NCI-H146 (cell line): ENCODE data around the gene RHBDL1.

Experiments
- DNase-seq: peaks from one replicate; lab custom pipeline; 2025; lab: John Stamatoyannopoulos, UW

RHBDL1 gene

DNA sequence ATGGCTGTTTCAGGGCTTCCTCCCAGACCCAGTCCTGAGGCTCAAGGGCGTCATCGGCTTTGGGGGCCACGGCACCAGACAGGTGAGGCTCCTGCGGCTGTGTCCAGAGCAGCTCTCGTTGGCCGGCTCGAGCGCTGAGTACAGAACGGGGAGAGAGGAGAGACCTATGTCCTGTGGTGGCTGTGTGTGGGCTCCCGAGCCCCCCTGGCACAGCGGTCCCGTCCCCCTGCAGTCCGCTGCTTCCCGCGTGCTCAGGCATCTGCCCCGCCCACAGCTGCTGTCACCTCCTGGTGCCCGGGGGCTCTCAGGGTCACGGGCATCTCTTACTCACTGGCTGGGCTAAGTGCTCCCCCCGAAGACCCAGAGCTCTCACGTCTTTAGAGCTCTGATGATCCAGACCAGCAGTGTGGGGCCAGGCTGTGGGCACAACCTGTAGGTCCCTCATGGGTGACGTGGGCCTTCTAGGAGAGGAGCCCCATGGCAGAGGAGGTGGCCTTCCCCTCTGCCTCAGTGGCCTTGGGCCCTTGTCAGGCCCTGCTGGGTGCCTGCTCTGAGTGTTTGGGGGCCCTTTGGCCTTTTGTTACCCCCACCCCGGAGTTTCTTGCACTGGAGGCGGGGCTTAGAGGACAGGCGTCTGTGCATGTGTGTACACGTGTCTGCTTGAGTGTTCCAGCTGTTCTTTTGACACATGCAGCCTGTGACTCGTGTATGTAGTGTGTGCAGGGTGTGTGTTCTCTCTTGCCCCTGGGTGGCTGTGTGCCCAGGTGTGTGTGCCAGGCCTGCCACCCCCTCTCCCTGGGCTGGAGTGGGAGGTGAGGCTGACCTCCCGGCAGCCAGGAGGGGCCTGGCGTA lies 22.8 kb upstream of the RHBDL1 start:
- DNase-seq: no peak

DNA sequence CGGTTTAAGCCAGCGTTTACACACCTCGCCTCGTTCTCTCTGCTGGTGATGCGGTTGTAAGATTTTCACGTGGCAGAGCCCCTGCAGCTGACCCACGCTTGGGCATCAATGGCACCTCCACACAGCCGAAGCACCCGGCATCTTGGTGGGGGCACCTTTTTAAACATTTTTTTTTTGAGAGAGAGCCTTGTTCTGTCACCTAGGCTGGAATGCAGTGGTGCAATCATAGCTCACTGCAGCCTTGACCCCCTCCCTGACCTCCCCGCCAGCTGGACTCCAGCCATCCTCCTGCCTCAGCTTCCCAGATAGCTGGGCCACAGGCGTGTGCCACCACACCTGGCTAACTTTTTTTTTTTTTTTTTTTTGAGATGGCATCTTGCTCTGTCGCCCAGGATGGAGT lies 21.4 kb upstream of the RHBDL1 start:
- DNase-seq: no peak

DNA sequence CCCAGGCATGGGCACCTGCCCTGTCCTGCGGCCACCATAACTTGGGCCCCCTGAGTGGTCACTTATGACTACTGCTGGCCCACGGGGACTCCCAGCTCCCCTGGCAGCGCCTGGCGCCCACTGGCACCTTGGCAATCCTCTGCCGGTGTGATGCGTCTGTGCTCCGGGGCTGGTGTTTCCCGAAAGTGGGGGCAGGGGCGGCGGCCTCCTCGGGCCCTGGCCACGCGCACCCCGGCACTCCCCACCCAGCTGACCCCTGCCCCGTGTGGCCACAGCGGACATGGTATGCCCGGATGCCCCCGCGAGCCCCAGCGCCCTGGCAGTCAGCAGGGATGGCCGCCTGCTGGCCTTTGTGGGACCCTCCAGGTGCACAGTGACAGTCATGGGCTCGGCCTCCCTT lies 18.0 kb upstream of the RHBDL1 start:
- no peak for DNase-seq

DNA sequence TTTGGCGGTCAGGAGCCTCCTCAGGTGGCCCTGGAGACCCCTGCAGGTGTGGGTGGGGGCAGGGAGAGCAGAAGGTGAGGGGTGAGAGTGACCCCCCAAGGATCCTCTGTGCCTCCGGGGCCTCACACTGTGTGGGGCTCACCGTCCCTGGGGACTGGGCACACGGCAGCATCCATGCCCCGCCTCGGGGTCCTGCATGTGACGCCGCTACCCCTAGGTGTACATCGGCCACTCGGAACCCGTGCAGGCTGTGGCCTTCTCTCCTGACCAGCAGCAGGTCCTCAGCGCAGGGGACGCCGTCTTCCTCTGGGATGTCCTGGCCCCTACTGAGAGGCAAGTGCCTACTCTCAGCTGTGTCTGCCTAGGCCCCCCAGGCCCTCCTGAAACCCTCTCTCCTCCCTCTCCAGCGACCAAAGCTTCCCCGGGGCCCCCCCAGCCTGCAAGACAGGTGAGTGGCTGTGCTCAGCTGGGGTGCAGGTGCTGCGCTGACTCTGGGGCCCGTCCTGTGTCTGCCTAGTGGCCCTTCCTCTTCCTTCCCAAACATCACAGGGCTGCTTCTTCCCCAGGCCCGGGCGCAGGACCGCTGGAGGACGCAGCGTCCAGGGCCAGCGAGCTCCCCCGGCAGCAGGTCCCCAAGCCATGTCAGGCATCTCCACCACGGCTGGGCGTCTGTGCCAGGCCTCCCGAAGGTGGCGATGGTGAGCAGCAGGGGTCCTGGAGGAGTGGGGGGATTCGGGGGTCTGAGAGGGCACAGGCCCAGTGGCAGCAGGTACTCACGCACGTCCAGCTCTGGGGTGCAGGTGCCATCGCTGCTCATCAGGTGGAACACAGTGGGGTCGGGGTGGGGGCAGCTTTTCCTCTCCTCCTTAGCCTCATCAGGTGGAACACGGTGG lies 16.5 kb upstream of the RHBDL1 start:
- DNase-seq: no peak

DNA sequence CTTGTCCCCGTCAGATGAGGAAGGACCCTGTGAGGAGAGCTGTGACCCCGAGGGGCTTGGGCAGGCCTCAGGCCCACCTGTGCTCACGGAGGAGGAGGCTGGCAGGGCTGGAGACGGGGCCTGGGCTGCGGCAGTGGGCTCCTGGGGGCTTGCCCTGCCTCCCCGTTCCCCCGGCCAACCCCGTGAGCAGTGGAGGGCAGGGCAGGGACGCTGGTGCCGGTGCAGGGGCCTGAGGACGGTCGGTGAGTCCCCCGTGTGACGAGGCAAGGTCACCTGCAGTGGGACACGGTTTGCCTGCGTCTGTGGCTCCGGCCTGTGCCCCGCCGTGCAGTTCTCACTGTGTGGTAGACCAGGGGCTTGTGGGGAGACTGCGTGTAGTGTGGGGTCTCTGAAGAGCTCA lies 15.9 kb upstream of the RHBDL1 start:
- DNase-seq: no peak

DNA sequence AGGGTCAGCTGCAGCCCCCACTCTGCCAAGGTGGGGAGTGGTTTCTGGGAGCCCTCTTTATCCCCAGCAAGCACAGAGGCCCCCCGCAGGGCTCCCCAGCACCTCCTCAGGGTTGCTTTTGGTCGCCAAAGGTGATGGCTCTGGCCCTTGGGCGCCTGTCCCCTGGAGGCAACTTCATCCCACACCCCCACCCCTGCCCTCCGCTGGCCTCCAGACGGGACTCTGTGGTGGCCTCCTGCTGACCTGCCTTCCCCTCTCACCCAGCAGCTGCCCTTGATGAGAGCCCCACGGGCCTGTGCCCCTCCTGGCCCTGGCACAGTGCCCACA lies 15.4 kb upstream of the RHBDL1 start:
- no peak for DNase-seq

DNA sequence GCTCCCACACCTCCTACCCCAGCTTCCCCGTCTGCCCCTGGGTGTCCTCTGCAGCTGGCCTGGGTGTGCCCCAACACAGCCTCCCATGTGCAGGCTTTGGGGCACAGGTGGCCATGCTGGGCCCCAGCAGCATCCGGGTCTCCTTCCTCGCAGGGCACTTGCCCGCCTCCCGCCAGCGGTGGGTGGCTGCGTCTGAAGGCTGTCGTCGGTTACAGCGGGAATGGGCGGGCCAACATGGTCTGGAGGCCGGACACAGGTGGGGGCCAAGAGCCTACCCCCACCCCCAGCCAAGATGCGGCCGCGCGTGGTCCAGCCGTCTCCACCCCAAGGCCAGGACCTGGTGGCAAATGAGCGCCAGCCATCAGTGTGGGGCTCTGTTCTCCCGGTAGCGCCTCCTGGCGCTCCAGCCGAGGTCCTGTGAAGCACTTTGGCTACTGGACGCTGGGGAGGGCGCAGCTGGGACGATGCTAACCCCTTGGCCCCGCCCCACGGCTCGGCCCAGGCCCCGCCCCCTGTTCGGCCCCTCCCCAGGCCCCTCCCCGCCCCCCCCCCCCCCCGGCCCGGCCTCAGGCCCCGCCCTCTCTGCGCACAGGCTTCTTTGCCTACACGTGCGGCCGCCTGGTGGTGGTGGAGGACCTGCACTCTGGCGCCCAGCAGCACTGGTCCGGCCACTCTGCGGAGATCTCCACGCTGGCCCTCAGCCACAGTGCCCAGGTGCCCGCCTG lies 14.8 kb upstream of the RHBDL1 start:
- peak; percentile 31 for DNase-seq

DNA sequence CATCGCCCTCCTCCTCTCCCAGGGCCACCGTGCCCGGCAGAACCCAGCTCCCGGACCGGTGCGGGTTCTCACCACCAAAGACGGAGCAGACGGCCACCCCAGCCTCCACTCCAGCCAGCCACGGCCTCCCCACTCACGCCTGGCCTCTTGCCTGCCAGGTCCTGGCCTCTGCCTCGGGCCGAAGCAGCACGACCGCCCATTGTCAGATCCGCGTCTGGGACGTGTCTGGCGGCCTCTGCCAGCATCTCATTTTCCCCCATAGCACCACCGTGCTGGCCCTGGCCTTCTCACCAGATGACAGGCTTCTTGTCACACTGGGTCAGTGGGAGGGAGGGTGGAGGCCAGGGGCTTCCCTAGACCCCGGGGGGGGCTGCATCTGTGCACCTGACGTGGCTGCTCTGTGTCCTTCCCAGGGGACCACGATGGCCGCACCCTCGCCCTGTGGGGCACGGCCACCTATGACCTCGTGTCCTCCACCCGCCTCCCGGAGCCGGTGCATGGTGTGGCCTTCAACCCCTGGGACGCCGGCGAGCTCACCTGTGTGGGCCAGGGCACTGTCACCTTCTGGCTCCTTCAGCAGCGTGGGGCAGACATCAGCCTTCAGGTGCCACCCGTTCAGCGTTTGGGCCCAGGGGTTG lies 14.2 kb upstream of the RHBDL1 start:
- no peak for DNase-seq

DNA sequence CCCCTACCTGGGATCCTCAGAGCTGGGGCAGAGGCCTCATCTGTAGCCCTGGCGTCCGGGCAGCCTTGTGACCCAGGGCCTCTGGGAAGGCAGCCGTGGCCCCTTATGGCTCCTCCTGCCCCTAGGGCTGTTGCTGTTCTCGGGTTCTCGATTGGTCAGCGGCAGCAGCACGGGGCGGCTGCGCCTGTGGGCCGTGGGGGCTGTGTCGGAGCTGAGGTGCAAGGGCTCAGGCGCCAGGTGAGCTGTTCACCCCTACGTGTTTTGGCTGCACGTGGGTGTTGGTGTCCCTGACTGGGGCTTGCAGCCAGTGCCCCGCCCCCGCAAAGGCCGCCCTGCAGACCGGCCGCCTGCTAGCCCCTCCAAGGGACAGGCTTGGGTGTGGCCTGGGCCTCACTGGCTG lies 13.4 kb upstream of the RHBDL1 start:
- no peak for DNase-seq

DNA sequence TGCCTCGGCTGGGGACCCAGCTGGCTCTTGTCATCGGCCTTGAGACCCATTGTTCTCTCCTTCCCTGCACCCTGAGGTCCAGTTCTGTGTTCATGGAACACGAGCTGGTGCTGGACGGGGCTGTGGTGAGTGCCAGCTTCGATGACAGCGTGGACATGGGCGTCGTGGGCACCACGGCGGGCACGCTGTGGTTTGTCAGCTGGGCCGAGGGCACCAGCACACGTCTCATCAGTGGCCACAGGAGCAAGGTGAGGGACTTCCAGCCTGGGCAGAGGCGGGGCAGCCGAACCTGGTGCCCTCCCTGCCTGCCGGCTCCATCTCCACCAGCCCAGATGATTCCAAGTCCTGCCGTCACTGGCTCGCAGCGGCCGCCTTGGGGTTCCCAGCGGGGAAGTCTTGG lies 12.9 kb upstream of the RHBDL1 start:
- no peak for DNase-seq

DNA sequence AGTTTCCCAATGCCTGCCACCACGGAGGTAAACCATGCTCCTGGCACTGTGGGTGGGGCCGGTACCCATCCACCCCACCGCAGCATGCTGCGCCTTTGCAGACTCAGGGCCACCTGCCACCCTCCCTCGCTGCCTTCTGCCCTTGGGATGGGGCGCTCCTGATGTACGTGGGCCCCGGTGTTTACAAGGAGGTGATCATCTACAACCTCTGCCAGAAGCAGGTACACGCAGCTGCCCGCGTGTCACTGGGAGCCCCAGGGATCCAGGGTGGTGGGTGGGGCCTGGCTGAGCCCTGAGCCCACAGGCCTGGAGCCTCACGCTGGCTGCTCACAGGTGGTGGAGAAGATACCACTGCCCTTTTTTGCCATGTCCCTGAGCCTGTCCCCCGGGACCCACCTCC lies 8.9 kb upstream of the RHBDL1 start:
- no peak for DNase-seq

DNA sequence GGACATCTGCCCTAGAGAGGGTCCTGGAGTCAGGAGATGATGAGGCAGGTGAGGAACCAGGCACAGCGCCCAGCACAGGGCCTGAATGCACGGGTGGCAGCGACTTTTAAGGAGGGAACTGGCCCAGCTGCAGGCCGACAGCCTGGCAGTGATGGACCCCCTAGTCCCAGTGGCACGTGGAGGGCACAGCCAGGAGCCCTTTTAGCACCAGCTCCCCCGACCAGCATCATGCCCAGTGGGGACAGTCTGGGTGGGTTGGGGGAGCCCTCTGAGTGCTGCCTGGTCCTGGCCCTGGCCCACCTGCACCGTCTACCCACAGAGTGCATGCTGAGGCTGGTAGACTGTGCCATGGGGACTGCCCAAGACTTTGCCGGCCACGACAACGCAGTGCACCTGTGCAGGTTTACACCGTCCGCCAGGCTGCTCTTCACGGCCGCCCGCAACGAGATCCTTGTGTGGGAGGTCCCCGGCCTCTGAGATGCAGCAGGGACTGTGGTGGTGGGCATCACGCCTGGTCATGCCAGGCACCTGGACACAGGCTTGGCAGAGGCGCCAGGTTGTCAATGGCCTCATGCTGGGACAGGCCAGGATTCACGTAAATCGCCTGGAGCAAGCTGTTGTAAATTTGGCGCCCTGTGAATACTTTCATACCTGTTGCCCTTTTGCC lies 8.2 kb upstream of the RHBDL1 start:
- DNase-seq: no peak

DNA sequence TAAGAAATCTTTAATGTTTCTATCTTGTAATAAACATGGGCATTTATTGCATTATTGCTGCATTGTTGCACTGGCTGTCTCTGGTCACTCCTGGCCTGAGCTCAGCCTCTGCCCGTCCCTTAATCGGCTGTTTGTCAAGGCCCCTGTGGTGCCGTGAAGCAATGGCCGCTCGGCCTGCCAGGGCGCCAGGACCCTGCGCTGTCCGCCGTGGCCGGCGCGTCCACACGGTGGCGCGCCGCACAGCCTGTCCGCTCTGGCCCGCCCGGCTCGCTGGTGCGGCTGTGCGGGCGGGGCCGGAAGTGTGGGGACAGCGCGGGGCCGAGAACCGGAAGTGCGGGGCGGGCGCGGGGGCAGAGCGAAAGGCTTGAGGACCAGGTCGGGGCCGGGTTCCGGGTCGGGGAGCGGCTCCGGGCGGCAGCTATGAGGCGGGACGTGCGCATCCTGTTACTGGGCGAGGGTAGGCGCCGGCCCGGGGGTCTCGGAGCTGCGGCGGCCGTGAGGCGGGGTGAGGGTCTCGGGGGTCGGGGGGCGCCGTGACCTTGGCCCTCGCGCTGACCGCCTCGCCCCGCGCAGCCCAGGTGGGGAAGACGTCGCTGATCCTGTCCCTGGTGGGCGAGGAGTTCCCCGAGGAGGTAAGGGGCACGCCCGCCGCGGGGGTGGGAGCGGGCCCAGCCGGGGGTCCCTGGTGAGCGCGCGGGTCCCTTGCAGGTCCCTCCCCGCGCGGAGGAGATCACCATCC lies 7.5 kb upstream of the RHBDL1 start, which contains the start of gene RHOT2:
Gene RHOT2, plus strand, starts transcription at position 353 of the 739 bp plus-strand sequence. Its CDS starts 68 bp downstream, at position 421.
- peak; percentile 95 for DNase-seq

DNA sequence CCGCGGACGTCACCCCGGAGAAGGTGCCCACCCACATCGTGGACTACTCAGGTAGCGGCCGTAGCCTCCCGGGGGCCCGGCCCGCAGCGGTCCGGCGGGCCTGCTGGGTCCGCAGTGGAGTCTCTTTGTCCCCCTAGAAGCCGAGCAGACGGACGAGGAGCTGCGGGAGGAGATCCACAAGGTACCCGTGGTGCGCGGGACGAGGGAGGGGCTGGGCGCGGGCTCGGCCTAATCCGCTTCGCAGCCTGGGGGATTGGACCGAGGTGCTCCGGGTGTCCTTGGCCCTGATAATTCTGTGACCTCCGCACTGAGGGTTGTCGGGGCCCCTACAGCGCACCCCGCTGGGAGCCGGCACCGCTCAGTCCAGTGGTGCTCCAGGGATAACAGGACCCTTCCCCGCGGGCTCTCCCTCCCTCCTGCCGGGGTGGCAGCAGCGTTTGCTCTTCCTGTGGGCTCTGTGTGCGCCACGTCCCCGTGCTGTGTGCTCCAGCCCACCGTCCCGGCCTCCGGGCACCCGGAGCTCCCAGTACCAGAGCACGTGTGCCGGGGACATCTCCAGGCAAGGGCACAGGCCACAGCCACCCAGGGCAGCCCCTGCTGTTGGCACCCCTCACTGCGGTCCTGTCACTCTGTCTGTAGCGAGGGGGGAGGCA lies 6.8 kb upstream of the RHBDL1 start:
- peak; percentile 50 for DNase-seq

DNA sequence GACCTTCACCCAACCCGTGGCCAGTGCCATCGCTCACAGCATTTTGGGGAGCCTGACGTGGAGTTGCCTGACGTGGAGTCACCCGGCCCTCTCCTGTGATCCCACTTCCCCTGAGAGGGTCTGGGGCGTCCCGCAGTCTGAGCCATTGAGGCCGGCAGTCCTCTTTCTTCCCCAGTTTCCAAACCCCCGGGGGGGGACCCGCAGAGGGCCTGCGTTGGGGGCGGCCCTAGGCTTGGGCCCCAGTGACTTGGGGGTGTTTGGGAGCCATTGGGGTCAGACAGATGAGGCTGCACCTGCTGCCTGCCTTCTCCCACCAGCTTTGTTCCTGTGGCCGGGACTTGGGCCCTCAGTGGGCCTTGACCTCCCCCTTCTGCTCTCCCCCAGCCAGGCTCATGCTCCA lies 5.8 kb upstream of the RHBDL1 start:
- no peak for DNase-seq

DNA sequence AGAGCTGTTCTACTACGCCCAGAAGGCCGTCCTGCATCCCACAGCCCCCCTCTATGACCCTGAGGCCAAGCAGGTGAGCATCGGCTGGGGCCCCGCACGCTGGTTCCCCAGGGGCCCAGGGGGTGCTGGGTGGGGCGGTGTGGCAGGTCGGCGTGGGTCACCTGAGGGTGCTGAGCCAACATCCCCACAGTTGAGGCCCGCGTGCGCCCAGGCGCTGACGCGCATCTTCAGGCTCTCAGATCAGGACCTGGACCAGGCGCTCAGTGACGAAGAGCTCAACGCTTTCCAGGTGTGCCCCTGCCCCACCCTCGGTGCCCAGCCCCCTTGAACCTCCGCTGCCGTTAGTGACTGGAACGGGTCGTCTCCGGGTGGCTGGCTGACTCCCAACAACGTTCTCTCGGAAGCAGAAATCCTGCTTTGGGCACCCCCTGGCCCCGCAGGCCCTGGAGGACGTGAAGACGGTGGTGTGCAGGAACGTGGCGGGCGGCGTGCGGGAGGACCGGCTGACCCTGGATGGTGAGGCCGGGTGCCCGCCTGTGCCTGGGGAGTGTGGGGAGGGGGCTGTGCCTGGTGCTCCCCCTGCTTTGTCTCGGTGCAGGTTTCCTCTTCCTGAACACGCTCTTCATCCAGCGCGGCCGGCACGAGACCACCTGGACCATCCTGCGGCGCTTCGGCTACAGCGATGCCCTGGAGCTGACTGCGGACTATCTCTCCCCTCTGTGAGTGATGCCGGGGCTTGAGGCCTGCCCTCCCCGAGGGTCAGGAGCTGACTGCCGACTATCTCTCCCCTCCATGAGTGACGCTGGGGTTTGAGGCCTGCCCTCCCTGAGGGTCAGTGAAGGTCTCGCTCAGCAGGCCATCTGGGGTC lies 4.8 kb upstream of the RHBDL1 start:
- no peak for DNase-seq

DNA sequence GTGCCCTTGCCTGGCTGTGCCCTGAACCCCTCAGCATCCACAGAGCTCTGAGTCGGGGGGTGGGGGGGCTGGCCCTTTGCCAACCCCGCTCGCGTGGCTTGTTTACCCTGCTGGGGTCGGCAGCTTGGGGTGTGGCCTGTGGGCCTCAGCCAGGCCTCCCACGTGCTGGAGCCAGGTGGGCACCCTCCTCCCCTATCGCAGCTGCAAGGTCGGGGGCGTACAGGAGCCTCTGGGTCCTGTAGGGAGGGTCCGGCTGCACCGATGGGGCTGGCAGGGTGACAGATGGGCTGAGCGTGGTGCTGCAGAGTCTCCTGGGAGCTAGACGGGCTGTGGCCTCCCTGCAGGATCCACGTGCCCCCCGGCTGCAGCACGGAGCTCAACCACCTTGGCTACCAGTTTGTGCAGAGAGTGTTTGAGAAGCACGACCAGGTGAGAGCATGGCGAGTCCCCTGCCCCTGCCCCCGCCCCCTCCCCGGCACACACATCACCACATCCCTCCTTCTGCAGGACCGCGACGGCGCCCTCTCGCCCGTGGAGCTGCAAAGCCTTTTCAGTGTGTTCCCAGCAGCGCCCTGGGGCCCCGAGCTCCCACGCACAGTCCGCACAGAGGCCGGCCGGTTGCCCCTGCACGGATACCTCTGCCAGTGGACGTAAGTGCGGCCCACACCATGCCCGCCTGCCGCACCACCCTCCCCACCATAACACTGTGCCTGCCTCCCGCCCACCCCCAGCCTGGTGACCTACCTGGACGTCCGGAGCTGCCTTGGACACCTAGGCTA lies 3.9 kb upstream of the RHBDL1 start:
- DNase-seq: no peak

DNA sequence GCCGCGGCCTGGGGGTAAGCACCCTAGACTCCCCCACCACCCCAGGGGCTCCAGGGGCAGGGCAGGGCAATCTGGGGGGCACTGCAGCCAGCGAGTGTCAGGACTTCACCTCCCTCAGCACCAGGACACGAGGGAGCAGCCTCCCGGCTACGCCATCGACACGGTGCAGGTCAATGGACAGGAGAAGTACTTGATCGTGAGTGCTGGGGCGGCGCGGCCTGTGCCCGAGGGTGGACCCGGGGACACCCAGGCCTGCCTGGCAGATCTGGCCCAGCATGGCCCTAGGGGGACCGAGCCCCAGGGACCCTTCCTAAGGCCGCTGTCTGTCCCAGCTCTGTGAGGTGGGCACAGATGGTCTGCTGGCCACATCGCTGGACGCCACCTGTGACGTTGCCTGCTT lies 3.1 kb upstream of the RHBDL1 start:
- no peak for DNase-seq
